ENCODE data around the gene TAOK1. TPM values are rescaled to one million over a fixed set of nuclear protein-coding genes. Genes with fewer than 3 reads are reported as not detected.

TAOK1 gene
- total and polyA plus RNA-seq, 4 donors: 4.3 to 20.5 (median 12.6) TPM

DNA sequence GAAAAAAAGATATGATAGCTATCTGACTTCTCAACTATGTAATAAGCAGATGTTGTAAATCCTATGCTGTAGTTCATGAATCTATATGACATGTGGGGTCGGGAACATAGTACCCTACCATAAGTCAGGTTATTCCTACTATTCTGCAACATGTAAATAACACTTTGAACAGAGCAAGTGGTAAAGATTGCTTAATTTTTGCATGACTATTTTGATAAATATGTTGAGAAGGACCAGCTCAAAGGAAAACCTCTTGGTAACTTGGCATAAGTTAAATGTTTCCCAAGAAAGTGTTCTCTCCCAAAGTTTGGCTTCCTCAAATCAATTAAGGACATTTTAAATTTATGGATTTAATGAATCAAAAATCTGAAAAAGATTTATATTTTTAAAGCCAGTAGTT lies 114.5 kb downstream of the TAOK1 start:
- H3K27me3 ChIP-seq (ENCODE audit: control insufficient read depth in 4 of 4, insufficient read depth in 4 of 4, low read length in 3 of 4): no peaks in the 10 kb centered on the region
- H3K36me3 ChIP-seq (ENCODE audit: control insufficient read depth in 4 of 4, insufficient read depth in 3 of 4, low read depth in 1 of 4, low read length in 3 of 4): peaks cover 7 to 23% (median 15%) of the 10 kb centered on the region in 4 donors
- TF ChIP-seq TAF1 (conservative IDR thresholded peaks at IDR 0.05) (no peak), RAD21 (IDR thresholded peaks at IDR 0.05) (no peak), SP1 (IDR thresholded peaks at IDR 0.05) (no peak), RXRA (IDR thresholded peaks at IDR 0.05) (no peak), YY1 (IDR thresholded peaks at IDR 0.05) (no peak), FOXA1 (IDR thresholded peaks at IDR 0.05) (no peak), FOXA2 (IDR thresholded peaks at IDR 0.05) (no peak), ZBTB33 (IDR thresholded peaks at IDR 0.05) (no peak)
- TF ChIP-seq, protein P1, sequence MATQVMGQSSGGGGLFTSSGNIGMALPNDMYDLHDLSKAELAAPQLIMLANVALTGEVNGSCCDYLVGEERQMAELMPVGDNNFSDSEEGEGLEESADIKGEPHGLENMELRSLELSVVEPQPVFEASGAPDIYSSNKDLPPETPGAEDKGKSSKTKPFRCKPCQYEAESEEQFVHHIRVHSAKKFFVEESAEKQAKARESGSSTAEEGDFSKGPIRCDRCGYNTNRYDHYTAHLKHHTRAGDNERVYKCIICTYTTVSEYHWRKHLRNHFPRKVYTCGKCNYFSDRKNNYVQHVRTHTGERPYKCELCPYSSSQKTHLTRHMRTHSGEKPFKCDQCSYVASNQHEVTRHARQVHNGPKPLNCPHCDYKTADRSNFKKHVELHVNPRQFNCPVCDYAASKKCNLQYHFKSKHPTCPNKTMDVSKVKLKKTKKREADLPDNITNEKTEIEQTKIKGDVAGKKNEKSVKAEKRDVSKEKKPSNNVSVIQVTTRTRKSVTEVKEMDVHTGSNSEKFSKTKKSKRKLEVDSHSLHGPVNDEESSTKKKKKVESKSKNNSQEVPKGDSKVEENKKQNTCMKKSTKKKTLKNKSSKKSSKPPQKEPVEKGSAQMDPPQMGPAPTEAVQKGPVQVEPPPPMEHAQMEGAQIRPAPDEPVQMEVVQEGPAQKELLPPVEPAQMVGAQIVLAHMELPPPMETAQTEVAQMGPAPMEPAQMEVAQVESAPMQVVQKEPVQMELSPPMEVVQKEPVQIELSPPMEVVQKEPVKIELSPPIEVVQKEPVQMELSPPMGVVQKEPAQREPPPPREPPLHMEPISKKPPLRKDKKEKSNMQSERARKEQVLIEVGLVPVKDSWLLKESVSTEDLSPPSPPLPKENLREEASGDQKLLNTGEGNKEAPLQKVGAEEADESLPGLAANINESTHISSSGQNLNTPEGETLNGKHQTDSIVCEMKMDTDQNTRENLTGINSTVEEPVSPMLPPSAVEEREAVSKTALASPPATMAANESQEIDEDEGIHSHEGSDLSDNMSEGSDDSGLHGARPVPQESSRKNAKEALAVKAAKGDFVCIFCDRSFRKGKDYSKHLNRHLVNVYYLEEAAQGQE (IDR thresholded peaks at IDR 0.05): no peak
- WGBS: 97% methylated on average over 1 of the region's 1 CpG
- H3K9me3 ChIP-seq (ENCODE audit: control insufficient read depth in 4 of 4, low read length in 3 of 4): no peaks in the 10 kb centered on the region
- no peak overlapping the region for H3K4me3 ChIP-seq (ENCODE audit: low read depth in 1 of 3, low read length in 3 of 3)
- no peak overlapping the region for H3K9ac ChIP-seq (ENCODE audit: low read depth in 1 of 2, low read length in 2 of 2)
- no peak overlapping the region for H3K27ac ChIP-seq (ENCODE audit: low read depth in 1 of 2, low read length in 2 of 2)
- no peaks in the 10 kb centered on the region for H3K4me1 ChIP-seq (ENCODE audit: control insufficient read depth in 4 of 4, insufficient read depth in 4 of 4, low read length in 3 of 4)
- no peak for DNase-seq (ENCODE audit: low spot score)

GRCh38 chr17:29505836-29506235 lies 115.7 kb downstream of the TAOK1 start:
- H3K4me1 ChIP-seq (ENCODE audit: control insufficient read depth in 4 of 4, insufficient read depth in 4 of 4, low read length in 3 of 4): no peaks in the 10 kb centered on the region
- TF ChIP-seq GABPA (IDR thresholded peaks at IDR 0.05 in 1 of 2, conservative IDR thresholded peaks at IDR 0.05 in 1 of 2): no peak
- TF ChIP-seq ZBTB33 (IDR thresholded peaks at IDR 0.05): no peak
- no peak for TF ChIP-seq FOXA1 (IDR thresholded peaks at IDR 0.05)
- TF ChIP-seq HNF4G (IDR thresholded peaks at IDR 0.05): no peak
- TF ChIP-seq RAD21 (IDR thresholded peaks at IDR 0.05): no peak
- TF ChIP-seq SP1 (IDR thresholded peaks at IDR 0.05): no peak
- 71% methylated on average over 4 of the region's 4 CpGs for WGBS
- H3K9me3 ChIP-seq (ENCODE audit: control insufficient read depth in 4 of 4, low read length in 3 of 4): no peaks in the 10 kb centered on the region
- no peaks in the 10 kb centered on the region for H3K27me3 ChIP-seq (ENCODE audit: control insufficient read depth in 4 of 4, insufficient read depth in 4 of 4, low read length in 3 of 4)
- no peak overlapping the region for H3K27ac ChIP-seq (ENCODE audit: low read depth in 1 of 2, low read length in 2 of 2)
- peaks cover 11 to 22% (median 16%) of the 10 kb centered on the region in 4 donors for H3K36me3 ChIP-seq (ENCODE audit: control insufficient read depth in 4 of 4, insufficient read depth in 3 of 4, low read depth in 1 of 4, low read length in 3 of 4)
- no peak for DNase-seq (ENCODE audit: low spot score)
- H3K9ac ChIP-seq (ENCODE audit: low read depth in 1 of 2, low read length in 2 of 2): no peak overlapping the region
- H3K4me3 ChIP-seq (ENCODE audit: low read depth in 1 of 3, low read length in 3 of 3): no peak overlapping the region

Data from liver (tissue), 9 donors.